ENCODE measurements around the gene PHF14. TPM values are rescaled to one million over a fixed set of nuclear protein-coding genes. Genes with fewer than 3 reads are reported as not detected.
A peak's percentile ranks its signal among the peaks of the same experiment; 100 is the strongest.
"Not testable (repeated sequence)": the region's sequence is repeated elsewhere in the genome, so short reads cannot be mapped to it uniquely, and the experiment has no call there.

Gene PHF14
- polyA plus RNA-seq, 1 donor from 2014 or later = 139 TPM

DNA sequence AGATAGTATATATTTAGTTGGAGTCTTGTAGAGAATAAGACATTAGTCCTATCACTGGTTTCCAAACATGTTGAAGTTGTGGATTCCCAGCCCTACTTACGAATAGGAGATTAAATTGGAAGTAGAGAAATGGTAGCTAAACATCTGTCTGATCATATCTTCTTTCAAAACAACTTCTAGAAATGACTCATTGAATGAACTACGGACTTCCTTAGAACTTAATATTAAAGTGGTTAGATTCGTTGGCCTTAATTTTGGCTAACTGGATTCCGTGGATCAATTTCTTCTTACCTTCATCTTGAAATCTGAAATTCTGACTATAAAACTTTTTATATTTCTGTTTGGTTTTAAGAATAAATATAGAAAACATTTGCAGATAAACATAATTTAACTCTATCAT, 3.4 kb downstream of the PHF14 start:
- peak overlapping the region; percentile 84 for H3K4me3 ChIP-seq (ENCODE audit: low read length)
- H3K4me2 ChIP-seq (ENCODE audit: low read length) = peak overlapping the region; percentile 56
- no peaks in the 10 kb centered on the region for H4K20me1 ChIP-seq (ENCODE audit: insufficient read depth)
- H3F3A ChIP-seq (ENCODE audit: insufficient read depth, low read length, poor library complexity, severe bottlenecking) = no peaks in the 10 kb centered on the region
- no peaks in the 10 kb centered on the region for H3K36me3 ChIP-seq (ENCODE audit: insufficient read depth, low read length)
- peaks cover 67% of the 10 kb centered on the region for H3K79me2 ChIP-seq (replicated peaks; ENCODE audit: insufficient read depth, low read length)
- H3K9me3 ChIP-seq (ENCODE audit: low read length) = no peaks in the 10 kb centered on the region
- TF ChIP-seq EZH2 (IDR thresholded peaks at IDR 0.05; ENCODE audit: borderline replicate concordance, insufficient read depth, low read length, poor library complexity, severe bottlenecking) (no peak), EP300 (conservative IDR thresholded peaks at IDR 0.05; ENCODE audit: poor library complexity, severe bottlenecking) (no peak)
- no peak overlapping the region for H3K27ac ChIP-seq (ENCODE audit: low read length)
- no peaks in the 10 kb centered on the region for H3K27me3 ChIP-seq (ENCODE audit: insufficient read depth, low read depth, low read length)
- H2AFZ ChIP-seq (ENCODE audit: low read depth, low read length) = no peak overlapping the region
- H3K9ac ChIP-seq (ENCODE audit: low read length) = no peak overlapping the region
- H3K9me2 ChIP-seq (ENCODE audit: insufficient read depth, low read length) = no peaks in the 10 kb centered on the region

- Histone ChIP-seq H4K20me1 (ENCODE audit: insufficient read depth) (no peaks in the 10 kb centered on the region), H3K4me3 (ENCODE audit: low read length) (no peak overlapping the region), H3F3A (ENCODE audit: insufficient read depth, low read length, poor library complexity, severe bottlenecking) (no peaks in the 10 kb centered on the region), H3K4me2 (ENCODE audit: low read length) (no peak overlapping the region), H3K27me3 (ENCODE audit: insufficient read depth, low read depth, low read length) (no peaks in the 10 kb centered on the region), H3K36me3 (ENCODE audit: insufficient read depth, low read length) (peaks cover 16% of the 10 kb centered on the region), H3K79me2 (replicated peaks; ENCODE audit: insufficient read depth, low read length) (peaks cover 55% of the 10 kb centered on the region), H3K27ac (ENCODE audit: low read length) (no peak overlapping the region), H3K9me2 (ENCODE audit: insufficient read depth, low read length) (no peaks in the 10 kb centered on the region), H3K9me3 (ENCODE audit: low read length) (no peaks in the 10 kb centered on the region), H3K9ac (ENCODE audit: low read length) (no peak overlapping the region), H2AFZ (ENCODE audit: low read depth, low read length) (no peak overlapping the region)
- TF ChIP-seq MXI1 (conservative IDR thresholded peaks at IDR 0.05; ENCODE audit: poor library complexity, severe bottlenecking) (no peak), POLR2AphosphoS5 (IDR thresholded peaks at IDR 0.05) (no peak), EP300 (conservative IDR thresholded peaks at IDR 0.05; ENCODE audit: poor library complexity, severe bottlenecking) (no peak), SMC3 (conservative IDR thresholded peaks at IDR 0.05; ENCODE audit: poor library complexity) (no peak), CTCF (IDR thresholded peaks at IDR 0.05; ENCODE audit: poor library complexity, severe bottlenecking) (no peak), RAD21 (conservative IDR thresholded peaks at IDR 0.05) (no peak), EZH2 (IDR thresholded peaks at IDR 0.05; ENCODE audit: borderline replicate concordance, insufficient read depth, low read length, poor library complexity, severe bottlenecking) (no peak), TAF1 (IDR thresholded peaks at IDR 0.05; ENCODE audit: low read depth) (no peak)
- TF ChIP-seq, protein P1, sequence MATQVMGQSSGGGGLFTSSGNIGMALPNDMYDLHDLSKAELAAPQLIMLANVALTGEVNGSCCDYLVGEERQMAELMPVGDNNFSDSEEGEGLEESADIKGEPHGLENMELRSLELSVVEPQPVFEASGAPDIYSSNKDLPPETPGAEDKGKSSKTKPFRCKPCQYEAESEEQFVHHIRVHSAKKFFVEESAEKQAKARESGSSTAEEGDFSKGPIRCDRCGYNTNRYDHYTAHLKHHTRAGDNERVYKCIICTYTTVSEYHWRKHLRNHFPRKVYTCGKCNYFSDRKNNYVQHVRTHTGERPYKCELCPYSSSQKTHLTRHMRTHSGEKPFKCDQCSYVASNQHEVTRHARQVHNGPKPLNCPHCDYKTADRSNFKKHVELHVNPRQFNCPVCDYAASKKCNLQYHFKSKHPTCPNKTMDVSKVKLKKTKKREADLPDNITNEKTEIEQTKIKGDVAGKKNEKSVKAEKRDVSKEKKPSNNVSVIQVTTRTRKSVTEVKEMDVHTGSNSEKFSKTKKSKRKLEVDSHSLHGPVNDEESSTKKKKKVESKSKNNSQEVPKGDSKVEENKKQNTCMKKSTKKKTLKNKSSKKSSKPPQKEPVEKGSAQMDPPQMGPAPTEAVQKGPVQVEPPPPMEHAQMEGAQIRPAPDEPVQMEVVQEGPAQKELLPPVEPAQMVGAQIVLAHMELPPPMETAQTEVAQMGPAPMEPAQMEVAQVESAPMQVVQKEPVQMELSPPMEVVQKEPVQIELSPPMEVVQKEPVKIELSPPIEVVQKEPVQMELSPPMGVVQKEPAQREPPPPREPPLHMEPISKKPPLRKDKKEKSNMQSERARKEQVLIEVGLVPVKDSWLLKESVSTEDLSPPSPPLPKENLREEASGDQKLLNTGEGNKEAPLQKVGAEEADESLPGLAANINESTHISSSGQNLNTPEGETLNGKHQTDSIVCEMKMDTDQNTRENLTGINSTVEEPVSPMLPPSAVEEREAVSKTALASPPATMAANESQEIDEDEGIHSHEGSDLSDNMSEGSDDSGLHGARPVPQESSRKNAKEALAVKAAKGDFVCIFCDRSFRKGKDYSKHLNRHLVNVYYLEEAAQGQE (IDR thresholded peaks at IDR 0.05; ENCODE audit: borderline replicate concordance) = no peak
These were observed 7.6 kb downstream of the PHF14 start for GRCh38 chr7:10981317-10981716.

DNA sequence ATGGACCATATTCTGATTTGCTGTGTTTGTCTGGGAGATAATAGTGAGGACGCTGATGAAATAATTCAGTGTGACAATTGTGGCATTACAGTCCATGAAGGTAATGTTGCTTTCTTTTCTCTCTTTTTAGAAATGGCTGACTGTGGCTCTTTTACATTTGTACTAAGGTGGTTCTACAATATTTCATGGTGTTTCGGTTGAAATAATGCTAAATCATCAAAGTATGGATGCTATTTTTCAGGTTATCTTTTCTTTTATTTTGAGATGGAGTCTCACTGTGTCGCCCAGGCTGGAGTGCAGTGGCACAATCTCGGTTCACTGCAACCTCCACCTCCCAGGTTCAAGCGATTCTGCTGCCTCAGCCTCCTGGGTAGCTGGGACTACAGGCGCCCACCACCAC, 17.1 kb downstream of the PHF14 start:
- H3K4me3 ChIP-seq (ENCODE audit: low read length); H3K79me2 ChIP-seq (replicated peaks; ENCODE audit: insufficient read depth, low read length); H2AFZ ChIP-seq (ENCODE audit: low read depth, low read length); H4K20me1 ChIP-seq (ENCODE audit: insufficient read depth); H3K9me3 ChIP-seq (ENCODE audit: low read length); H3K27ac ChIP-seq (ENCODE audit: low read length); H3K27me3 ChIP-seq (ENCODE audit: insufficient read depth, low read depth, low read length); H3F3A ChIP-seq (ENCODE audit: insufficient read depth, low read length, poor library complexity, severe bottlenecking); H3K4me2 ChIP-seq (ENCODE audit: low read length); H3K9ac ChIP-seq (ENCODE audit: low read length); H3K9me2 ChIP-seq (ENCODE audit: insufficient read depth, low read length); H3K36me3 ChIP-seq (ENCODE audit: insufficient read depth, low read length): not testable (repeated sequence)

- H3K9me3 ChIP-seq (ENCODE audit: low read length); H2AFZ ChIP-seq (ENCODE audit: low read depth, low read length); H3K36me3 ChIP-seq (ENCODE audit: insufficient read depth, low read length); H3K9me2 ChIP-seq (ENCODE audit: insufficient read depth, low read length); H3K9ac ChIP-seq (ENCODE audit: low read length); H3K27me3 ChIP-seq (ENCODE audit: insufficient read depth, low read depth, low read length); H3K4me2 ChIP-seq (ENCODE audit: low read length); H3F3A ChIP-seq (ENCODE audit: insufficient read depth, low read length, poor library complexity, severe bottlenecking); H3K4me3 ChIP-seq (ENCODE audit: low read length); H4K20me1 ChIP-seq (ENCODE audit: insufficient read depth); H3K27ac ChIP-seq (ENCODE audit: low read length): not testable (repeated sequence)
- peaks cover 17% of the 10 kb centered on the region for H3K79me2 ChIP-seq (replicated peaks; ENCODE audit: insufficient read depth, low read length)
These were observed 22.0 kb downstream of the PHF14 start for GRCh38 chr7:10995482-10996166.
